NB4 (cell line): Measurements from ENCODE around the gene B4GALT1.

Source experiments
- DNase-seq: peaks from one replicate; pipeline ENCODE4 v3.0.0; 2010; ENCODE audit warnings: low read depth
- H3K4me3 ChIP-seq: one replicate; pipeline ENCODE4 v1.5.1; 2011; ENCODE audit warnings: mild to moderate bottlenecking, low read depth, low read length, moderate library complexity
- CTCF ChIP-seq: IDR thresholded peaks from one replicate; pipeline ENCODE4 v1.5.1; 2012; ENCODE audit warnings: low read depth, low read length
- MYC ChIP-seq: IDR thresholded peaks from 2 replicates; pipeline ENCODE4 v1.6.1; 2011; ENCODE audit warnings: low read depth, low read length
- POLR2A ChIP-seq: IDR thresholded peaks from 2 replicates; pipeline ENCODE4 v1.6.1; 2011; ENCODE audit warnings: mild to moderate bottlenecking; ENCODE audit not compliant: insufficient read length; ENCODE audit errors: extremely low read depth
- TF ChIP-seq, protein P1 (sequence below): IDR thresholded peaks from 2 replicates; pipeline ENCODE4 v1.6.1; 2011; ENCODE audit warnings: low read depth, low read length

The B4GALT1 gene

GRCh38 chr9:33202018-33202417 lies 34.9 kb upstream of the B4GALT1 start:
- DNase-seq, result no peak
- TF ChIP-seq, protein P1, sequence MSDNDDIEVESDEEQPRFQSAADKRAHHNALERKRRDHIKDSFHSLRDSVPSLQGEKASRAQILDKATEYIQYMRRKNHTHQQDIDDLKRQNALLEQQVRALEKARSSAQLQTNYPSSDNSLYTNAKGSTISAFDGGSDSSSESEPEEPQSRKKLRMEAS, result no peak
- TF ChIP-seq CTCF (no peak), MYC (no peak), POLR2A (no peak)

GRCh38 chr9:33198165-33198564 lies 31.0 kb upstream of the B4GALT1 start:
- DNase-seq, result no peak
- H3K4me3 ChIP-seq, result no peak overlapping the region
- no peak for TF ChIP-seq POLR2A
- no peak for TF ChIP-seq MYC
- TF ChIP-seq, protein P1, result no peak
- no peak for TF ChIP-seq CTCF

More at GRCh38 chr9:33202018-33202417, 34.9 kb upstream of the B4GALT1 start:
- no peak overlapping the region for H3K4me3 ChIP-seq

DNA sequence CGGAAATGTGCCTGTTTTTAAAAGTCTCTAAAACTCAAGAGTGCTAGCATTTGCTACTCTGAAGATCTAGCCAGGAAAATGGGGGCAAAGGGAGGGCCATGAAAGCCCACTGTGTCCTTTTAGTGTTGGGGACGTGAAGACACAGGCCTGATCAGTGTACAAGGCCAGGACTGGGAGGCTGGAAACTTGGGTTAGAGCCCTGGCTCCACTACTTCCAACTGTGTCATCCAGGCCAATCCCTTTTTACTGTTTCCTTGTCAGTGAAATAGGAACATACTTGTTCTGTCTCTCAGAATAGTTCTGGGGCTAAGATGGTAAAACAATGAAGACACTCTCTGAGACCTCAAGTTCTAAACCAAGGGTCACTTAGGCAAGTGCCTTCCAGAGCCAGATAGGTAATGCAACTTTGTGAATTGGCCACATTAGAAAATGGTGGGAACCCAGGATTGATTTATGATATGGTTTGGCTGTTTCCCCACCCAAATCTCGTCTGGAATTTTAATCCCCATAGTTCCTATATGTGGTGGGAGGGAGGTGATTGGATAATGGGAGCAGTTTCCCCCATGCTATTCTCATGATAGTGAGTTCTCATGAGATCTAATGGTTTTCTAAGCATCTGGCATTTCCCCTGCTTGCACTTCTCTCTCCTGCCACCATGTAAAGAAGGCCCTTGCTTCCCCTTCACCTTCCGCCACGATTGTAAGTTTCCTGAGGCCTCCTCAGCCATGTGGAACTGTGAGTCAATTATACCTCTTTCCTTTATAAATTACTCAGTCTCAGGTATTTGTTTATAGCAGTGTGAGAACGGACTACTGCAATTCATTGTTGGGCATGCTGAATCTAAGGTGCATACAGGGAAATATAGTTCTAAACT lies 30.4 kb upstream of the B4GALT1 start:
- TF ChIP-seq CTCF (no peak), MYC (no peak), POLR2A (no peak)
- TF ChIP-seq, protein P1, result no peak
- no peak for DNase-seq
- no peak overlapping the region for H3K4me3 ChIP-seq

DNA sequence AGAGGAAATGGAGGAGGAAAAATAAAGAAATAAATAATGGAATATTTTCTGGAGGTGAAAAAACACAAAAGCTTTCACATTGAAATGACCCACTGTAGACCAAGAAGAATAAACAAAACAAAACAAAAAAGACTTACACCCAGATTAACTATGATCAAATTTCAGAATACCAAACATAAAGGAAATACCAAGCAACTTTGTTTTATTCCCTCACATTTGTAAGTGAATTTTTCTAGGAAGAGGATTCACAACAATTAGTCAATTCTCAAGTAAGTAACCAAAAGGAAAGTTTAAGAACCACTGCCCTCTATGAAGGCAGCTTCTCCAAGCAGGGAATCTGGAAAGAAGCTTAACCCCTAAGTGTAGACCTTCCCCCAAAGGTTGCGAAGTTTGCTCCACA lies 29.6 kb upstream of the B4GALT1 start:
- no peak for DNase-seq
- TF ChIP-seq POLR2A, result no peak

DNA sequence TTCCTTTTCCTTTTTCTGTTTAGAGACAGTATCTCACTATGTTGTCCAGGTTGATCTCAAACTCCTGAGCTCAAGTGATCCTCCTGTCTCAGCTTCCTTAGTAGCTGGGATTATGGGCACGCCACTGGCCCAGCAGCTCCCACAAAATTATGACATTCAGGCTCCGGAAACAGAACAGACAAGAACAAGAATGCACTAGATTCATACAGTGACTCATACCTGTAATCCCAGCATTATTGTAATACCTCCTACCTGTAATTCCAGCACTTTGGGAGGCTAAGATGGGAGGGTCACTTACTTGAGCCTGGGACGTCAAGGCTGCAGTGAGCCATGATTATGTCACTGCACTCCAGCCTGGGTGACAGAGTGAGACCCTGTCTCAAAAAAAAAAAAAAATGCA lies 26.7 kb upstream of the B4GALT1 start:
- no peak for DNase-seq
- no peak overlapping the region for H3K4me3 ChIP-seq
- TF ChIP-seq CTCF (no peak), POLR2A (no peak), MYC (no peak)
- TF ChIP-seq, protein P1, result no peak

More for the DNA sequence above, 29.6 kb upstream of the B4GALT1 start:
- H3K4me3 ChIP-seq, result no peak overlapping the region

DNA sequence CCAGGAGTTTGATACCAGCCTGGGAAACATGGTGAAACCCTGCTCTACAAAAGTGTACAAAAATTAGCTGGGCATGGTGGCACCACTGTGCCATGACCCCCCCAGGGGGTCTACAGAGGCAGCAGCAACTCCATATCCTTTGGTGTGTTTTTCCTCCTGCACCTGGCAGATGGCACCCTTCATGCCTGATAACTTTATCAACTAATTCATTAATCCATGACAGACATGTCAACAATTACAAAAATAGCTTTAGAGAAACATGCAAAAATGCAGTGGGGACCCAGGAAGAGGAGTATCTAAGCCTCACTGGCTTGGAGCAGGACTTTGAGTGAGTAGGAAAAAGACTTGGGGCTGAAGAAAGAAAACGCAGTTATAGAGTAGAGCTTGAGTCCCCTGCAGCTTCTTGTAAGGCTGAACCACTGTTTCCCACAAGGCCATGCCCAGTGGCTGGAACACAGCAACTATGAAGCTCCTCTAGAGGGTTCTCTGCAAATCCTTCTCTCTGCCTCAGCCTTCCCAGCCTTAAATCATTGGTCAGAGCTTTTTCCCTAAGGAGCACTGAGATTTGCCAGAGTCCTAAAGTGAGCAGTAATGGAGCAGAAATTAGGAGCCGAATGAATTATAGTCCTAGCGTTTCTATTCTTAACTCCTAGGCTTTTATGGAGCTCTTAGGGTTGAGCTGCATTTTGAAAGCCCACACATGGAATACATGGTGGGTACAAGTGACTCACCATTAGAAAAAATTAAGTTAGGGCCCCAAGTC lies 25.5 kb upstream of the B4GALT1 start:
- H3K4me3 ChIP-seq, result no peak overlapping the region
- no peak for TF ChIP-seq MYC
- TF ChIP-seq, protein P1, result no peak
- TF ChIP-seq POLR2A, result no peak
- no peak for TF ChIP-seq CTCF
- DNase-seq, result no peak
